ENCODE results near the gene CCR7.

GRCh38 chr17:40534371-40535189, 30.7 kb downstream of the CCR7 start:
- TF ChIP-seq MYC (IDR thresholded peaks at IDR 0.05; ENCODE audit: borderline replicate concordance, low read length) = no peak
- TF ChIP-seq MAX (IDR thresholded peaks at IDR 0.05) = peak; percentile 17; the same call in 1 of the 2 replicates
- TF ChIP-seq CBX8 (IDR thresholded peaks at IDR 0.05) = no peak
- TF ChIP-seq POLR2A (IDR thresholded peaks at IDR 0.05; ENCODE audit: low read length) = no peak
- TF ChIP-seq CTCF (IDR thresholded peaks at IDR 0.05) = no peak
- TF ChIP-seq HDAC2 (IDR thresholded peaks at IDR 0.05) = no peak
- TF ChIP-seq RFX5 (IDR thresholded peaks at IDR 0.05) = no peak
- no peak for TF ChIP-seq POLR2AphosphoS2 (conservative IDR thresholded peaks at IDR 0.05; ENCODE audit: low read length)
- no peak for TF ChIP-seq EP300 (IDR thresholded peaks at IDR 0.05)
- no peak for TF ChIP-seq PHF8 (IDR thresholded peaks at IDR 0.05; ENCODE audit: borderline replicate concordance, low read depth)
- TF ChIP-seq MAZ (IDR thresholded peaks at IDR 0.05; ENCODE audit: borderline replicate concordance, low read depth, low read length) = no peak
